ENCODE measurements around the gene RPS29.

RPS29 gene

DNA sequence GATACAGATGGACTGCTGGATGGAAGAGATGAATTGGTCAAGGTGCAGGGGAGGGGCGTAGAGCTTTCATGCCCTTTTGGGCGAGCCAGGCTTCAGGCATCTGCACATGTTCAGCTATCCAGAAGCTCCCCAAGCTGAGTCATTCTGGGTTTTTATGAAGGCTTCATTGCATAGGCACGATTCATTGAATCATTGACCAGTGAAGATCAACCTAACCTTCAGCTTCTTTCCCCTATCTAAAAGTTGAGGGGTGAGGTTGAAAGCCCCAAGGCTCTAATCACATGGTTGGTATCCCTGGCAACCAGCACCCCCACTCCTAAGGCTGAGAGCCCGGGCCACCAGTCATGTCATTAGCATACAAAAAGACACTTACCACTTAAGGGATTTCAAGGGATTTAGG lies 36.3 kb downstream of the RPS29 start:
- DNase-seq = no peak

DNA sequence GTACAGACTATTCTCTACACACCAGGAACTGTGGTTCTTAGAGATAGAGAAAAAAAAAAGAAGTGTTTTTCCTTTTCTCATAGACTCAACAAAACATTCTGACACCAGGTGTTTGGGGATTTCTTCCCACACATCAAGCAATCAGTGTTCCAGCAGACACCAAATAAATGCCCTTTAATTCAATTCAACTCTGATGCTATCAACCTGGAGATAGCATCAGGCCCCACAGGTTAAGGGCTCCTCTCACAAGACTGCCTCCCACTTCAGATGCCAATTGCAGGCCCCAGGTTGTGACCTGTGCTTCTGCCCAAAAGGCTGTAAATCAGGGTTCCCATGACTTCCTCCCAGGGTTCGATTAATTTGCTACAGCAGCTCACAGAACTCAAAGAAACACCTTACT lies 36.7 kb downstream of the RPS29 start:
- no peak for DNase-seq

DNA sequence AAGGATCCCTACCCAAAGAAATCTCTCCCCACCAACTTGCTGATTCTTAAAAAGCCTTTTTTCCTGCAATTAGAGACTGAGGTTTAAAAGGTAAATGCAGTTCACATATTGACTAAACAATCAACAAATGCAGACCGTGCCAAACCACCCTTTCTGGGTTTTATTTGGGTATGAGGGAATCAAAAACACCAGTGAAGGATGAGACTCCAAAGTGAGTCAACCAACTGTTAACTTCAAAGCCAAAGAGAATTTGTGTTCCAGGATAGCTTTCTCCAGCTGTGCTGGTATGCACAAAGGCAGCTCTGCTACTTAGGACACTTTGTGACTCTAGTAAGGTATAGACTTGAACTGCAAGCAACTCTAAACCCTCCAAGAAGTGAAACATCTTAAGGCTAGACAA lies 39.4 kb downstream of the RPS29 start:
- no peak for DNase-seq

DNA sequence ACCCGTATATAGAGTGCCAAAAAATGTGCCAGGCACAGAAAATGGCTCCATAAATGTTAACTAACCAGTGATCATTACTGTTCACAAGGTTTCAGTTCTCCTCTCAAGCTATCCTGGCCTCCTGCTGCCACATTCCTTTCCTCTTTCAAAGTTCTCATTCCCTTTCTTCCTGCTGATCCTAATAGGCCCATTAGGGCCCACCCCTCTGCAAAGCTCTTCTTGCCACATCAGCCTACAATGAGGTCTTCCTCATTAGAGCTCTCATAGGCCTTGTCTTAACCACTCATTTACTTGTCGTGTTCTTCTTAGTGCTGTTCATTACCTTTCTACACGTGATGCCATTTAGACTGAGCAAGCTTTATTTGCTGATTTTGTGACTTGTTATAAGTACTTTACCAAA lies 40.5 kb downstream of the RPS29 start:
- no peak for DNase-seq

DNA sequence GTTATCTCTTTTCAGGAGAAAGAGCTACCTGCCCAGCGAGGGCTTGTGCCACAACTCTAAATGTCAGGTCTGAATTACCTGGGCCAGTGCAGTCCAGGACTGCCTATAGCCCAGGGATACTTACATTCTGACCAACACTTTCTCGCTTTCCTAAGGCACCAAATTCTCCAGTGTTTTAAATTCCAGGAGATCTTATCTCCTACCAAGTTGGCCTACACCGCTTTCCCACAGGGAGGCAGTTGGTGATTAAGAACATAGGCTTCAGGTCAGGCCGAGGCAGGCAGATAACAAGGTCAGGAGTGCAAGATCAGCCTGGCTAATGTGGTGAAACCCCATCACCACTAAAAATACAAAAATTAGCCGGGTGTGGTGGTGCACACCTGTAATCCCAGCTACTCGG lies 41.1 kb downstream of the RPS29 start:
- DNase-seq = no peak

DNA sequence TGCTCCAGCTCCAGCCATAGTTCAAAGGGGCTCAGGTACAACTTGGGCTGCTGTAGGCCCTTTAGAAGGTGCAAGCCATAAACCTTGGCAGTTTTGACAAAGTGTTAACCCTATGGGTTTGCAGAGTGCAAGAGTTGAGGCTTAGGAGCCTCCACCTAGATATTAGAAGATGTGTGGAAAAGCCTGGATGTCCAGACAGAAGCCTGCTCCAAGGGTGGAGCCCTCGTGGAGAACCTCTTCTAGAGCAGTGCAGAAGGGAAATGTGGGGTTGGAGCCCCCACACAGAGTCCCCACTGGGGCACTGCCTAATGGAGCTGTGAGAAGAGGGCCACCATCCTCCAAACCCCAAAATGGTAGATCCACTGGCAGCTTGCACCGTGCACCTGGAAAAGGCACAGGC lies 45.1 kb downstream of the RPS29 start:
- DNase-seq = no peak

DNA sequence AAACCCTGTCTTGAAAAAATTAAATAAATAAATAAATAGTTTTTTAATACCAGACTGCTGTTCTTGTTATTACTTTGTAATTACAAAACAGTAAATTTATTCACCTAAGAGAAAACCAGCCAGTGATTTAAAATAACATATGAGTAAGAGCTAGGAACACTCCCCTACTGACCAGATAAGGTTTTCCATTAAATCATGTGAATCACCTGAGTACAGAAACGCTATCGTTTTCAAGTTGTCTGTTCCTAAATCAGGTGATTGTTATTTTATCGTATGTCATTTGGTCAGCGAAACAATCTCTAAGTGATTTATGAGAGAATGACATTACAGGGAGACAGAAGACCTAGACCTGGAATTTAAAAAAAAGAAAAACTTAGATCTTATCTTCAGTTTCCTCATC lies 47.3 kb downstream of the RPS29 start:
- no peak for DNase-seq
